GM19351 (cell line): ENCODE data around the gene TMIGD3.

ENCODE experiments used
- ATAC-seq: cut with Tn5 transposase; IDR thresholded peaks from one replicate; pipeline ENCODE4 v1.9.1; 2021; ENCODE audit warnings: mild to moderate bottlenecking, moderate library complexity; ENCODE audit not compliant: unreplicated experiment

The TMIGD3 gene

DNA sequence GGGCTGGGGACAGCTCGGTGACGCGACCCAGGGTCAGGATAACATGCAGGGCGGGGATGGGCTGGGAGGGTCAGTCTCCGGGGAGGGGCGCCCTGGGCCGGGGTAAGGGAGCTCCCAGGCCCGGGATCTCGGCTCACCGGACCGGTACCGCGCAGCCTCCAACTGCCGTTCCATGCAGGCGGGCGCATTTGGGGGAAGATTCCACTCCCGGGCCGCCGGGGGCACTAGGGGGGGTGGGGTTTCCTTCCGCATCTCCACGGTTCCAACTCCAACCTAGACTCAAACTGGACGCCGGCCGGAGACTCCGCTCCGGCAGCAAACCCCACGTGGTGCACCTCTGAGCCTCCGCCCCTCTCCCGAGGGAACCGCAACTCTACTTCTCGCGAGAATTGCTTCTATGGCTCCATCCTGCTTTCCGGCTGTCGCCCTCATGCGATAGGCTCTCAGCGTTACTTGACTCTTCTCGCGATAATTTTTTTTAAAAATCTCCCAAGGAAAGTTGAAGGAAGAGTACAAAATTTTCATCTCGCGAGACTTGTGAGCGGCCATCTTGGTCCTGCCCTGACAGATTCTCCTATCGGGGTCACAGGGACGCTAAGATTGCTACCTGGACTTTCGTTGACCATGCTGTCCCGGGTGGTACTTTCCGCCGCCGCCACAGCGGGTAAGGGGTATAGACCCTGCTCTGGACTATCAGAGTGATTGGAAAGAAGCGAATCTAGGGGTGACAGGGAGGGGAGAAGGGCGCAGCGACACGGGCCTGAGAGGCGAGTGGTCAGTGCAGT lies 54.3 kb downstream of the TMIGD3 start, which contains the start of the genes ATP5PB and WDR77:
Gene ATP5PB, plus strand, starts transcription at position 547 of the 785 bp plus-strand sequence. Its CDS starts 78 bp downstream, at position 625.
Gene WDR77, minus strand, starts transcription at position 339 of the 785 bp plus-strand sequence. Its CDS starts 87 bp downstream, at position 252.
- ATAC-seq: peak; percentile 91

- ATAC-seq: peak; percentile 2
Measured at GRCh38 chr1:111448482-111448917, 54.9 kb downstream of the TMIGD3 start.

- ATAC-seq: no peak
Measured at GRCh38 chr1:111446967-111447892, 56.2 kb downstream of the TMIGD3 start.

DNA sequence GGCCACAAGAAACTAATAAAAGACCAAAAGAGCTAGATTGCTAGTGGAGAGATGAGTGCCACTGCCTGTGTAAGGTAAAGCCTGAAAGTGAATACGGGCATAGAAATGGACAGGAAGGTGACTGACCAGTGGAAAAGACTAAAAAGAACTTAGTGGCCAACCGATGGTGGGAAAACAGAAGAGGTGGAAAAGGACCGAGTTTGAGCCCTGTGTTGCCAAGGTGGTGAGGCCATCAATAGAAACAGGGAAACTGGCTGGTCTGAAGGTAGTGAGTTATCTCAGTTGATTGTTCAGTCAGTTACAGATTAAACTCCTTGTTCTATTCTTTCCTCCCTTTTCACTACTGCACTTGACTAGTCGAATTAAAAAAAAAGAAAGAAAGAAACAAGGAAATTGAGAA lies 56.9 kb downstream of the TMIGD3 start:
- ATAC-seq: no peak

- no peak for ATAC-seq
Measured at GRCh38 chr1:111444031-111444430, 59.4 kb downstream of the TMIGD3 start.

DNA sequence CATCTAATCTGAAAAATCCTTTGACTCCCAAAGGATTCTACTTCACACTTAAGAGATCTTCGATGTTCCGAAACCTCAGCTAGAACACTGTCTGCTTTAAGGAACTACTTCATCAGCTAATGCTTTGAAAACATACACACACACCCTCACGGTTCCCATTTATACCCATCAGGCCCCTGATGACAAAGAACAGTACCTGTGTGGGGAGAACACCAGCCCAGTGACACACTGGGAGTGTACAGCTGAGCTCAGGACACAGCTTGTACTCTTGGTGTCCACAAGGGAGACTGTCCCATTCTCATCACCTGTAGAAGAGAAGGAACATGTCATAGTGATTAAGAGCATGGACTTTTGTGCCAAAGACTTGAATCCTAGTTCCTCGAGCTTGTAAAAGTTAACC lies 61.0 kb downstream of the TMIGD3 start:
- ATAC-seq: no peak

DNA sequence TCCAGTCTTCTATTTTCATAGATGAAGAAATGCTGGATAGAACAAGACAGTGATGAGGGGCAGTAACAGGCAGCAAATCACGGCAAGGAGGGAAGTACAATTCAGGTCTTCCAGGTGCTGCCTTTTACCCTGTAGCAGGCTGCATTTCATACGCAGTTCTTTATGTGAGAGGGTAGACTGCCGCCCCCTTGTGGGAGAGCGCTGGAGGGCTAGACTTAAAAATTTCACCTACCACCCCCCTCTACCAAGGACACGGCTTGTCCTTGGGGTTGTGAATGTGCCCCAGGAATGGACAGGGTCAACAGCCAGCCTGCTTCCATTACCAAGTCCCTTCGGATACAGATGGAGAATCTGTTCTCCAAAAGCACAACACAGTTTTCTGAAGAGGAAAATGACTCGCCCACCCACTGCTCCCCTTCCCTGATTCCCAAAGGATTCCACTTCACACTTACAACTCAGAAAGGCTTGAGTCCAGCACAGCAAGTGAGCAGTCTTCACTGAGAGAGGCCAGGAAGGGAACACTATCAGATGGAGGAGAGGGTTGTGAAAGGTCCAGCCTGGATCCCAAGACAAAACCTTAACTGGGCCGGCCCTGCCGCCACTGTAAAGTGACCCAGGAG lies 61.8 kb downstream of the TMIGD3 start:
- no peak for ATAC-seq

DNA sequence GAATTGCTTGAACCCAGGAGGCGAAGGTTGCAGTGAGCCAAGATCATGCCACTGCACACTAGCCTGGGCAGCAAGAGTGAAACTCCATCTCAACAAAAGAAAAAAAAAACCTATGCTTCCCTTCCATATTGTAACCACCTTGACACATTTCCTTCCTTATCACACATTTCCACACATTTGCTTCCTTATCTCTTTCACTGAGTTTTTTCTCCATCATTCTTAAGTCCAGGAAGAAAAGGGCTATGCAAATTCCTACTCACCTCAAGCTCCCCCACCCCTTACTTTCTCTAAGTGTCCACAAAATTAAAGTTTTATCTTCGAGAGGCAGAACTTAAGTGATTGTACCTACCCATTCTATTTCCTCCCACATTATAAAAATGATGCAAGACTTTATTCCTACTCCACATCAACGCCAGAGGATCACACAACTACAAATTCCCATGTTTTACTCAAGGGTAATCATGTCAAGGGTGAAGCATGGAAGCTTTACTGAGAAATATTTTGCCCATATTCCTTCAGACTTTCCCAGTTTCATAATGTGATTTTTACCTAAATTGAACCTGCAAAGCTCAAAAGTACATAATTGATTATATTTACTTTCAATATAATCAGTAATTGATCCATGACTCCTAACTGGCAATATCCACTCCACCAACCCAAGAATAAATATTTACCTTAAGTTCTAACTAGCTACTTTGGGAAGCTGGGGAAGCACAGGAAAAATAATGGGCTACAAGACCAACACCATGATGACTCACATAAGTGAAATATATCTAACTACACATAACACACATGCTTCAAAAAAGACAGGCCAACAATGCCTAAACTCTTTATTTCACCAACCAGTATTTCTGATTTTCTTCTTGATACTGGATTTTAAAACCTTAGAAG lies 63.7 kb downstream of the TMIGD3 start:
- ATAC-seq: no peak

- no peak for ATAC-seq
Measured at GRCh38 chr1:111436726-111437125, 66.7 kb downstream of the TMIGD3 start.
